Measurements from ENCODE around the gene TBXA2R. TPM values are rescaled to one million over a fixed set of nuclear protein-coding genes. Genes with fewer than 3 reads are reported as not detected.

TBXA2R gene
- total RNA-seq, 1 donor from 2014 or later: 4.9 TPM

- H3K4me1 ChIP-seq: peaks cover 38% of the 10 kb centered on the region
- peak; percentile 36 for DNase-seq
- H3K36me3 ChIP-seq: peaks cover 28% of the 10 kb centered on the region
- H3K27me3 ChIP-seq (ENCODE audit: low read depth): no peaks in the 10 kb centered on the region
- H3K9me3 ChIP-seq: no peaks in the 10 kb centered on the region
- TF ChIP-seq, protein P1, sequence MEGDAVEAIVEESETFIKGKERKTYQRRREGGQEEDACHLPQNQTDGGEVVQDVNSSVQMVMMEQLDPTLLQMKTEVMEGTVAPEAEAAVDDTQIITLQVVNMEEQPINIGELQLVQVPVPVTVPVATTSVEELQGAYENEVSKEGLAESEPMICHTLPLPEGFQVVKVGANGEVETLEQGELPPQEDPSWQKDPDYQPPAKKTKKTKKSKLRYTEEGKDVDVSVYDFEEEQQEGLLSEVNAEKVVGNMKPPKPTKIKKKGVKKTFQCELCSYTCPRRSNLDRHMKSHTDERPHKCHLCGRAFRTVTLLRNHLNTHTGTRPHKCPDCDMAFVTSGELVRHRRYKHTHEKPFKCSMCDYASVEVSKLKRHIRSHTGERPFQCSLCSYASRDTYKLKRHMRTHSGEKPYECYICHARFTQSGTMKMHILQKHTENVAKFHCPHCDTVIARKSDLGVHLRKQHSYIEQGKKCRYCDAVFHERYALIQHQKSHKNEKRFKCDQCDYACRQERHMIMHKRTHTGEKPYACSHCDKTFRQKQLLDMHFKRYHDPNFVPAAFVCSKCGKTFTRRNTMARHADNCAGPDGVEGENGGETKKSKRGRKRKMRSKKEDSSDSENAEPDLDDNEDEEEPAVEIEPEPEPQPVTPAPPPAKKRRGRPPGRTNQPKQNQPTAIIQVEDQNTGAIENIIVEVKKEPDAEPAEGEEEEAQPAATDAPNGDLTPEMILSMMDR (IDR thresholded peaks at IDR 0.05): no peak
- intact Hi-C loops (cut with DNase I): no loop called here
- H3K27ac ChIP-seq: no peak overlapping the region
- no peak overlapping the region for H3K4me3 ChIP-seq
- no peak for ATAC-seq
Measured at GRCh38 chr19:3550947-3551791, 55.5 kb downstream of the TBXA2R start.

DNA sequence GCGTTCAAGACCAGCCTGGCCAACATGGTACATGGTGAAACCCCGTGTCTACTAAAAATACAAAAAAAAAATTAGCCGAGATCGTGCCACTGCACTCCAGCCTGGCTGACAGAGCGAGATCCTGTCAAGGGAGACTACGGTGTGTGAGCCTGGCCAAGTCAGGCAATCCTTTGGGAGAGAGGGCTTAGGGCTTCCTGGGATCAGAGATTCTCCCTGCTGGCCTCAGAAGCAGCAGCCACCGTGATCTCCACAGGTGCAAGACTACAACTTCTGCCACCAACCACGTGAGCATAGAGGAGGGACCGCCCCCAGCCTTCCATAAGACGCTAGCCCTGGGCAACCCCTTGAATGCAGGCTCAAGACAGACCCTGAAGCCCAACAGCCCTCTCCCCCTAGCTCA lies 56.9 kb downstream of the TBXA2R start:
- H3K27ac ChIP-seq: no peak overlapping the region
- no peaks in the 10 kb centered on the region for H3K27me3 ChIP-seq (ENCODE audit: low read depth)
- H3K9me3 ChIP-seq: no peaks in the 10 kb centered on the region
- peaks cover 35% of the 10 kb centered on the region for H3K36me3 ChIP-seq
- no peak overlapping the region for H3K4me3 ChIP-seq
- DNase-seq (no peak), ATAC-seq (no peak)
- intact Hi-C loops (cut with DNase I): no loop called here
- TF ChIP-seq, protein P1 (IDR thresholded peaks at IDR 0.05): no peak
- peaks cover 24% of the 10 kb centered on the region for H3K4me1 ChIP-seq

DNA sequence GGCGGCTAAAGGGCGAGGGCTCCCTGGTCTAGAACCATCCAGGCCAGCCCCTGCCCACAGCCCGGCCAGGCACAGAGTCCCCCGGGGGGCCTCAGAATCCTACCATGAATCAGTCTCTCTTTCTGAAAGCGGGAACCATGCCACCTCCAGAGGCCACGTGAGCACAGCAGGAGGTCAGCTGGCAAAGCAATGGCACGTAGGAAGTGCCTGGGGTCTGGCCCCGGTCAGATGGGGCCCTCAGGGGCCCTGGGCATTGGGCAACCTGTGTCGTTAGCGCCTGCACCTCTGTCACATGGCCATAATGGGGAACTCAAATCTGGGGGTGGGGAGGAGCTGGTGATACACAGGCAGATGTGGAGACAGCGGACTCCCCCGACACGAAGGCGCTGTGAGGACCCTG lies 58.1 kb downstream of the TBXA2R start:
- TF ChIP-seq, protein P1 (IDR thresholded peaks at IDR 0.05): no peak
- intact Hi-C loops (cut with DNase I): no loop called here
- Histone ChIP-seq H3K27me3 (ENCODE audit: low read depth) (no peaks in the 10 kb centered on the region), H3K4me1 (peaks cover 12% of the 10 kb centered on the region), H3K27ac (no peak overlapping the region), H3K9me3 (no peaks in the 10 kb centered on the region), H3K36me3 (peaks cover 45% of the 10 kb centered on the region), H3K4me3 (no peak overlapping the region)
- DNase-seq (peak; percentile 79), ATAC-seq (peak in 1 of 2 donors; percentile 5)

GRCh38 chr19:3547767-3548282 lies 58.9 kb downstream of the TBXA2R start:
- Histone ChIP-seq H3K36me3 (peaks cover 51% of the 10 kb centered on the region), H3K4me3 (no peak overlapping the region), H3K27ac (no peak overlapping the region), H3K27me3 (ENCODE audit: low read depth) (no peaks in the 10 kb centered on the region), H3K9me3 (no peaks in the 10 kb centered on the region), H3K4me1 (peaks cover 6% of the 10 kb centered on the region)
- intact Hi-C loops (cut with DNase I): no loop called here
- ATAC-seq (no peak), DNase-seq (peak; percentile 50)
- TF ChIP-seq, protein P1 (IDR thresholded peaks at IDR 0.05): no peak

DNA sequence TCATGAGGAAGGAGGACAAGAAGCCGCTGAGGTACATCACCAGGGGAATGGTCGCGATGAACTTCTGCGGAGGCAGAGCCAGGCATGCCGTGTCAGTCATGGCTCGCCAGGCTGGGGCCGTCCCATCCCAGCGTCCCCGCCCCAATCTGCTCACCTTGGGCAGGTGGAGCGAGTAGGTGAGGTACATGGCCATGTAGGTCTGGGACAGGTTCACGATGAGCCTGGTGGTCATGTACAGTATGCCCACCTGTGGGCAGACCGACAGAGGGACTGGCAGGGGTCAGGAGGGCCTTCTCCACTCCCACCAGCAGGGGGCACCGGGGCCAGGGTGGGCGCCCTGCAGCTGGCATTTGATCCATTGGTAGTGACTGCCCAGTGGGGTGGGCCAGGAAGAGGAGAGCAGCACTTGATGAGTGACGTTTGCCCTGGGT lies 59.4 kb downstream of the TBXA2R start:
- Histone ChIP-seq H3K27ac (no peak overlapping the region), H3K4me3 (no peak overlapping the region), H3K9me3 (no peaks in the 10 kb centered on the region), H3K36me3 (peaks cover 51% of the 10 kb centered on the region), H3K4me1 (peaks cover 1% of the 10 kb centered on the region), H3K27me3 (ENCODE audit: low read depth) (no peaks in the 10 kb centered on the region)
- TF ChIP-seq, protein P1 (IDR thresholded peaks at IDR 0.05): peak; percentile 55
- ATAC-seq (no peak), DNase-seq (peak; percentile 48)
- intact Hi-C loops (cut with DNase I): no loop called here

Data from lower lobe of right lung (tissue), 2 donors.